COLO829 (cell line): ENCODE measurements around the gene PNO1.

Experiments
- DNase-seq: peaks from one replicate; pipeline ENCODE4 v3.0.0; 2012; ENCODE audit warnings: low spot score

PNO1 gene

DNA sequence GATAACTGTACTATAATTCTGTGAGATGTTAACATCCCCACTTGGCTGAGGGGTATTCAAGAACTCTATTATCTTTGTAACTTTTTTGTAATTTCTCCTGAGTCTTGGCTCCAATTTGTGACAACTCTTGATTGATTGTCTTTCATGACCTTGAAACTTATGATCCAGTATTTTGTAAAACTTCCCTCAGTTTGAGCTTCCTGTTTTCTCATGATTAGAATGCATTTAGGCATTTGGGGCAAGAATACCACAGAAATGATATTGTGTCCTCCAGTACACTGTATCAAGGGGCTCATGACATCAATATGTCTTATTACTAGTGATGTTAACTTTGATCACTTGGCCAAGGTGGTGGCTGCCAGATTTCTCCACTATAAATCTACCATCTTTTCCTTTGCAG, 37.4 kb downstream of the PNO1 start:
- no peak for DNase-seq

DNA sequence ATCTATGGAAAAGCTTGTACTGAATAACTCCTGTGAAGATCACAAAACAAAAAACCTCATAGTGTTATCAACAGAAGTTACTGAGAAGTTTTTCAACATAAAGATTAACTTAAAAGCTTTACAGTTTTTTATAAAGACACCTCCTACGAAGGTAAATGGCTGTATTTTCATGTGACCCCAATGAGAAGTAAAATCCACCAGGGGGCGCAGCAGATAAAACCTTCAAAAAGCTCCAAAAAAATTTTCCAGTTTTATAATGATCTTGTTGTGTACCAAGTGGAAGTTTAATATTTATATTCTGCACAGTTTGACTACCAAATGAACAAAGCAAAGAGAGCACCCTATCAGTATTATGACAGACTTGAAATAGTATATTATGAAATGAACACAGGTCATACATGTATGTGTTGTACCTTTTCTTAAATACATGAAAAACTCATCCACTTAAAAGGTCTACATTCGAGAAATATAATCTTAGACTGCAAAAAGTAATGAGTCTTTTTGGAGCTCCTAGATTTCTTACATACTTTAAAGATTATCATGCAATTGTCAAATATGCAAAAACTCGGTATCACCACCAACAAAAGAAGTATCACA, 38.5 kb downstream of the PNO1 start:
- DNase-seq = no peak

- no peak for DNase-seq
Measured at GRCh38 chr2:68200157-68200787, 42.6 kb downstream of the PNO1 start.

GRCh38 chr2:68203587-68203986, 45.9 kb downstream of the PNO1 start:
- no peak for DNase-seq

DNA sequence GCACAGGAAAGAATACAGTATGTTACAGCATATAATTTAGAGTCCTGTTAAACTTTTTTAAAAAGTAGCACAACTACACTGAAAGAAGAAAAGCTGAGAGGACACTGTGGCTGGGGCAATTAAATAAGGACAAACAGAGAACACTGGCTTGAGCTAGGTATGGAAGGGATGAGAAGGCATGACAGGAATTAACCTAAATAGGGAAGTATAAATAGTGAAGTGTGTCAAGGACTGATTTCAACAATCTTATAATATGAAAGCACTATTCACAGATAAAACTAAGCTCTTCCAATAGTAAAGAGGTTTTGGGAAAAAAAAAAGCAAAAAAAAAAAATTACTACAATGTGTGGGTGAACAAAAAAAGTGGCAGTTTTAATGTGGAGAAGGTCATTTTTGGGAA, 49.1 kb downstream of the PNO1 start:
- no peak for DNase-seq

GRCh38 chr2:68214381-68214780, 56.7 kb downstream of the PNO1 start:
- DNase-seq = no peak

GRCh38 chr2:68216454-68217310, 59.0 kb downstream of the PNO1 start:
- DNase-seq = no peak

- DNase-seq = no peak
Measured at GRCh38 chr2:68217729-68218128, 60.0 kb downstream of the PNO1 start.

GRCh38 chr2:68218343-68218901, 60.7 kb downstream of the PNO1 start:
- no peak for DNase-seq

GRCh38 chr2:68222287-68222686, 64.6 kb downstream of the PNO1 start:
- no peak for DNase-seq

DNA sequence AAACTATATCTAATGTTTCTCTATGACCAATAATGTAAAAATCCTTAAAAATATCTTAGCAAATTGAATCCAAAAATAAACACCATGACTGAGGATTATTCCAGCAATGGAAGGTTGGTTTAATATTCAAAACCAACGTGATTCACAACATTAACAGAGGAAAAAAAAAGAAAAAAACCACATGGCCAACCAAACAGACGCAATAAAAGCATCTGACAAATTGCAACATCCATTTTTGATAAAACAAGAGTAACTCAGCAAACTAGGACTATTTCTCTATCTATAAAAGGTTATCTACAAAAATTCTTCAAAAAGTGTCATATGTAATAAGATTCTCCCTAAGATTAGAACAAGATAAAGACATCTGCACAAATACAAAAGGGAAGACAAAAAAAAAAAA, 65.7 kb downstream of the PNO1 start:
- DNase-seq = no peak

DNA sequence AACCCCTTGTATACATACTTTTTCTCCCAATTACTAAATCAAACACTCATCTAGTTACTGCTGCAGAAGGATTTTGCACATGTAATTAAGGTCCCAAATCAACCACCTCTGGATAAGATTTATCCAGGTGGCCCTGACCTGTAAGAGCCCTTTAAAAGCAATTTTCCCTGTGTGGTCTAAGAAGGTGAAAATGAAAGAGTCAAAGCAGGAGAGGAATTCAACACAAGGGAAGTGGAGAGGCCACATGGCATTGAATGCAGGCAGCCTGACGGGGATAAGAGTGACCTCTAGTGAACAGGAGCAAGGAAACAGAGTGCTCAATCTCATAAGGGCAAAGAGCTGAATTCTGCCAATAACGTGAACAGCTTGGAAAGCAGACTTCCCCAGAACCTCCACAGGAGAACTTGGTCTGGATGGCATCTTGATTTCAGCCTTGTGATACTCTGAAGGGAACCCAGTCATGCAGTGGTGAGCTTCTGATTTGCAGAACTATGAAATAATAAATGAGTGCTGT, 67.5 kb downstream of the PNO1 start:
- no peak for DNase-seq
